Neural progenitor cell (in vitro differentiated cells): ENCODE results near the gene VPS26B. TPM values are rescaled to one million over a fixed set of nuclear protein-coding genes. Genes with fewer than 3 reads are reported as not detected.

Experiments used
- DNase-seq: peaks from one replicate; pipeline ENCODE4 v3.0.0-alpha.2; 2016; ENCODE audit warnings: low spot score
- H2AFZ ChIP-seq: fragments of 200-600 bp; sonication (generic); replicated peaks from 2 replicates; pipeline ENCODE4 v1.6.1; 2016; ENCODE audit warnings: antibody characterized with exemption
- H3F3A ChIP-seq: fragments of 200-600 bp; sonication (generic); 2 replicates; pipeline ENCODE4 v1.6.1; 2016; ENCODE audit warnings: antibody characterized with exemption, low read depth
- H3K27ac ChIP-seq: fragments of 200-600 bp; sonication (generic); 2 replicates; pipeline ENCODE4 v1.5.1; 2016; ENCODE audit warnings: mild to moderate bottlenecking
- H3K27me3 ChIP-seq: fragments of 200-600 bp; sonication (generic); 2 replicates; pipeline ENCODE4 v1.6.1; 2016; ENCODE audit warnings: mild to moderate bottlenecking, moderate library complexity
- H3K36me3 ChIP-seq: fragments of 200-600 bp; sonication (generic); 2 replicates; pipeline ENCODE4 v1.5.1; 2016
- H3K4me1 ChIP-seq: fragments of 200-600 bp; sonication (generic); 2 replicates; pipeline ENCODE4 v1.6.1; 2016; ENCODE audit warnings: mixed run types
- H3K4me2 ChIP-seq: fragments of 200-600 bp; sonication (generic); 2 replicates; pipeline ENCODE4 v1.6.1; 2016
- H3K4me3 ChIP-seq: fragments of 200-600 bp; sonication (generic); 2 replicates; pipeline ENCODE4 v1.5.1; 2016
- H3K79me2 ChIP-seq: fragments of 200-600 bp; sonication (generic); 2 replicates; pipeline ENCODE4 v1.6.1; 2016; ENCODE audit warnings: low read depth
- H3K9ac ChIP-seq: fragments of 200-600 bp; sonication (generic); 2 replicates; pipeline ENCODE4 v1.6.1; 2016
- H3K9me3 ChIP-seq: fragments of 200-600 bp; sonication (generic); 2 replicates; pipeline ENCODE4 v1.5.1; 2016; ENCODE audit warnings: low read depth
- H4K20me1 ChIP-seq: fragments of 200-600 bp; sonication (generic); 2 replicates; pipeline ENCODE4 v1.6.1; 2016; ENCODE audit warnings: low read depth
- H3K27ac Mint-ChIP-seq: 3 replicates; pipeline ENCODE4 v1.8.0; 2021; ENCODE audit warnings: mixed read lengths
- H3K27me3 Mint-ChIP-seq: 2 replicates; pipeline ENCODE4 v1.8.0; 2022; ENCODE audit warnings: low read depth, mild to moderate bottlenecking, inconsistent platforms, moderate library complexity, mixed read lengths; ENCODE audit not compliant: insufficient read depth
- H3K36me3 Mint-ChIP-seq: 3 replicates; pipeline ENCODE4 v1.8.0; 2021; ENCODE audit warnings: mixed read lengths
- H3K4me1 Mint-ChIP-seq: 3 replicates; pipeline ENCODE4 v1.8.0; 2021; ENCODE audit warnings: mixed read lengths
- H3K4me3 Mint-ChIP-seq: 3 replicates; pipeline ENCODE4 v1.8.0; 2021; ENCODE audit warnings: mild to moderate bottlenecking, moderate library complexity, mixed read lengths
- H3K9me3 Mint-ChIP-seq: 3 replicates; pipeline ENCODE4 v1.8.0; 2020; ENCODE audit warnings: mixed read lengths
- CTCF ChIP-seq: fragments of 200-600 bp; sonication (generic); IDR thresholded peaks from 2 replicates; pipeline ENCODE4 v1.5.1; 2017; ENCODE audit warnings: antibody characterized with exemption, mild to moderate bottlenecking
- EZH2 ChIP-seq: fragments of 200-600 bp; sonication (generic); IDR thresholded peaks from 2 replicates; pipeline ENCODE4 v1.6.1; 2017; ENCODE audit warnings: antibody characterized with exemption, mild to moderate bottlenecking, moderate library complexity
- EZH2phosphoT487 ChIP-seq: fragments of 200-600 bp; sonication (generic); IDR thresholded peaks from 2 replicates; pipeline ENCODE4 v1.6.1; 2017; ENCODE audit warnings: antibody characterized with exemption
- total RNA-seq: library from RNA; depleted of rRNA; stranded (reverse); fragments of >200 nt; gene quantifications from 2 replicates; pipeline ENCODE4 v1.2.3, GENCODE V29; 2015; ENCODE audit warnings: low replicate concordance

Gene VPS26B
- total RNA-seq, 1 donor from 2014 or later, result 17.6 TPM

GRCh38 chr11:134235399-134235798 lies 10.9 kb downstream of the VPS26B start:
- Histone ChIP-seq H3K27me3 (no peaks in the 10 kb centered on the region), H3K4me1 (no peaks in the 10 kb centered on the region), H3K9ac (no peak overlapping the region), H2AFZ (no peak overlapping the region), H4K20me1 (no peaks in the 10 kb centered on the region), H3K9me3 (no peaks in the 10 kb centered on the region), H3F3A (no peaks in the 10 kb centered on the region), H3K4me3 (no peak overlapping the region), H3K27ac (no peak overlapping the region), H3K36me3 (no peaks in the 10 kb centered on the region), H3K79me2 (no peaks in the 10 kb centered on the region), H3K4me2 (no peak overlapping the region)
- Mint-ChIP-seq H3K4me1 (peaks cover 14% of the 10 kb centered on the region), H3K36me3 (peaks cover 9% of the 10 kb centered on the region), H3K27ac (no peak overlapping the region), H3K4me3 (no peak overlapping the region), H3K9me3 (no peaks in the 10 kb centered on the region), H3K27me3 (peaks cover 3% of the 10 kb centered on the region)
- TF ChIP-seq EZH2phosphoT487, result no peak
- TF ChIP-seq EZH2, result no peak
- TF ChIP-seq CTCF, result no peak
- no peak for DNase-seq

- Histone ChIP-seq H3F3A (no peaks in the 10 kb centered on the region), H3K4me3 (no peak overlapping the region), H3K9ac (no peak overlapping the region), H3K9me3 (no peaks in the 10 kb centered on the region), H3K4me1 (no peaks in the 10 kb centered on the region), H3K36me3 (no peaks in the 10 kb centered on the region), H3K4me2 (no peak overlapping the region), H3K27ac (no peak overlapping the region), H3K79me2 (no peaks in the 10 kb centered on the region), H4K20me1 (no peaks in the 10 kb centered on the region), H2AFZ (no peak overlapping the region), H3K27me3 (no peaks in the 10 kb centered on the region)
- no peak for DNase-seq
- Mint-ChIP-seq H3K9me3 (no peaks in the 10 kb centered on the region), H3K36me3 (peaks cover 9% of the 10 kb centered on the region), H3K27ac (no peak overlapping the region), H3K27me3 (peaks cover 3% of the 10 kb centered on the region), H3K4me1 (peaks cover 10% of the 10 kb centered on the region), H3K4me3 (no peak overlapping the region)
- TF ChIP-seq EZH2phosphoT487 (no peak), CTCF (no peak), EZH2 (no peak)
These were observed 12.5 kb downstream of the VPS26B start for GRCh38 chr11:134236834-134237556.

- no peaks in the 10 kb centered on the region for H3K27me3 Mint-ChIP-seq
- Histone ChIP-seq H3K4me2 (no peak overlapping the region), H3K4me3 (no peak overlapping the region), H4K20me1 (no peaks in the 10 kb centered on the region), H3K27ac (no peak overlapping the region), H3K27me3 (no peaks in the 10 kb centered on the region), H3K9ac (no peak overlapping the region), H3K79me2 (no peaks in the 10 kb centered on the region), H2AFZ (no peak overlapping the region), H3K9me3 (no peaks in the 10 kb centered on the region), H3K36me3 (no peaks in the 10 kb centered on the region), H3F3A (no peaks in the 10 kb centered on the region), H3K4me1 (no peaks in the 10 kb centered on the region)
- H3K4me3 Mint-ChIP-seq, result no peak overlapping the region
- peaks cover 4% of the 10 kb centered on the region for H3K4me1 Mint-ChIP-seq
- no peaks in the 10 kb centered on the region for H3K9me3 Mint-ChIP-seq
- no peak overlapping the region for H3K27ac Mint-ChIP-seq
- no peak for TF ChIP-seq CTCF
- TF ChIP-seq EZH2, result no peak
- no peak for TF ChIP-seq EZH2phosphoT487
- peaks cover 10% of the 10 kb centered on the region for H3K36me3 Mint-ChIP-seq
- DNase-seq, result no peak
These were observed 13.1 kb downstream of the VPS26B start for GRCh38 chr11:134237557-134237922.
